ENCODE results near the gene SENP2.

DNA sequence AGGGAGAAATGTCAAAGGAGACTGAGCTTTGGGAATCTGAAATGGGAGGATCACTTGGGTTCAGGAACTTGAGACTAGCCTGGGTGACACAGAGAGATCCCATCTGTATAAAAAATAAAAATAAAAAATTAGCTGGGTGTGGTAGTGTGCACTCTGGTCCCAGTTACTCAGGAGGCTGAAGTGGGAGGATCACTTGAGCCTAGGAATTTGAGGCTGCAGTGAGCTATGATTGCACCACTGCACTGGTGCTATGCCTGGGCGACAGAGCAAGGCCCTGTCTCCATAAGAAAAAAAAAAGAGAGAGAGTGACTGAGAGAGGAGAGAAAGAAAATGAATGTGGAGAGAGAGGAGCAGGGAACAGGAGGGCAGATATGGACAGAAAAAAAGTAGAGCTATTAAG lies 72.8 kb downstream of the SENP2 start:
- TF ChIP-seq, protein P1, sequence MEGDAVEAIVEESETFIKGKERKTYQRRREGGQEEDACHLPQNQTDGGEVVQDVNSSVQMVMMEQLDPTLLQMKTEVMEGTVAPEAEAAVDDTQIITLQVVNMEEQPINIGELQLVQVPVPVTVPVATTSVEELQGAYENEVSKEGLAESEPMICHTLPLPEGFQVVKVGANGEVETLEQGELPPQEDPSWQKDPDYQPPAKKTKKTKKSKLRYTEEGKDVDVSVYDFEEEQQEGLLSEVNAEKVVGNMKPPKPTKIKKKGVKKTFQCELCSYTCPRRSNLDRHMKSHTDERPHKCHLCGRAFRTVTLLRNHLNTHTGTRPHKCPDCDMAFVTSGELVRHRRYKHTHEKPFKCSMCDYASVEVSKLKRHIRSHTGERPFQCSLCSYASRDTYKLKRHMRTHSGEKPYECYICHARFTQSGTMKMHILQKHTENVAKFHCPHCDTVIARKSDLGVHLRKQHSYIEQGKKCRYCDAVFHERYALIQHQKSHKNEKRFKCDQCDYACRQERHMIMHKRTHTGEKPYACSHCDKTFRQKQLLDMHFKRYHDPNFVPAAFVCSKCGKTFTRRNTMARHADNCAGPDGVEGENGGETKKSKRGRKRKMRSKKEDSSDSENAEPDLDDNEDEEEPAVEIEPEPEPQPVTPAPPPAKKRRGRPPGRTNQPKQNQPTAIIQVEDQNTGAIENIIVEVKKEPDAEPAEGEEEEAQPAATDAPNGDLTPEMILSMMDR (conservative IDR thresholded peaks at IDR 0.05; ENCODE audit: low read depth, low read length) = no peak
- no peak for TF ChIP-seq EZH2phosphoT487 (IDR thresholded peaks at IDR 0.05; ENCODE audit: borderline replicate concordance, low read length)

All from PC-3 (cell line).